ENCODE measurements around the gene MYO1G. TPM values are rescaled to one million over a fixed set of nuclear protein-coding genes. Genes with fewer than 3 reads are reported as not detected.

Gene MYO1G
- total and polyA plus RNA-seq, 7 experiments from 2014 or later, result 29.2 to 385 (median 76.0) TPM

DNA sequence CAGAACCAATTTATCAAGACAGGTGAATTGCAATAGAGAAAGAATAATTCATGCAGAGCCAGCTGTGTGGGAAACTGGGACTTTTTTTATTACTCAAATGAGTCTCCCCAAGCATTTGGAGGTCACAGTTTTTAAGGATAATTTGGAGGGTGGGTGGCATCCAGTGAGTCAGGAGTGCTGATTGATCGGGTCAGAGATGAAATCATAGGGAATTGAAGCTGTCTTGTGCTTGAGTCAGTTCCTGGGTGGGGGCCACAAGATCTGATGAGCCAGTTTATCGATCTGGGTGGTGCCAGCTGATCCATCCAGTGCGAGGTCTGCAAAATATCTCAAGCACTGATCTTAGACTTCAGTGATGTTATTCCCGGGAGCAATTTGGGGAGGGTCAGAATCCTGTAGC lies 9.9 kb upstream of the MYO1G start:
- ChIA-PET POLR2A (interaction anchor here (1.3 to 19.9 kb wide), 3 partner anchors 8 to 11 kb away, joined by 3 to 309 read pairs (median 6); partner anchors contain the start of genes CCM2 and MYO1G), CTCF (interaction anchor here (0.6 kb wide), 1 partner anchor 45 kb away, joined by 3 read pairs; no protein-coding TSS in a partner anchor)
- Histone ChIP-seq H3K27me3 (ENCODE audit: control insufficient read depth in 2 of 2, insufficient read depth in 2 of 2, low read length in 2 of 2) (no peaks in the 10 kb centered on the region), H3K4me3 (ENCODE audit: low read length) (no peak overlapping the region), H3K27ac (ENCODE audit: low read depth, low read length) (no peak overlapping the region), H3K36me3 (ENCODE audit: control insufficient read depth in 2 of 3, insufficient read depth in 3 of 3, low read length in 3 of 3) (peaks cover 7 to 18% (median 12%) of the 10 kb centered on the region in 3 experiments), H3K4me1 (ENCODE audit: control insufficient read depth in 2 of 2, insufficient read depth in 2 of 2, low read length in 2 of 2) (peaks cover 25 to 28% of the 10 kb centered on the region in 2 donors), H3K9me3 (ENCODE audit: control insufficient read depth in 2 of 3, low read length in 3 of 3) (no peaks in the 10 kb centered on the region)
- peaks cover 24 to 52% (median 41%) of the 10 kb centered on the region in 7 donors for H3K4me1 Mint-ChIP-seq
- H3K27me3 Mint-ChIP-seq, result no peaks in the 10 kb centered on the region
- peak overlapping the region in 2 of 10 donors; percentile 4 to 45 for H3K4me3 Mint-ChIP-seq
- intact Hi-C loops (cut with micrococcal nuclease), result no loop called here
- DNase-seq (no peak), ATAC-seq (no peak)
- H3K9me3 Mint-ChIP-seq, result no peaks in the 10 kb centered on the region
- peaks cover 5 to 26% (median 25%) of the 10 kb centered on the region in 5 donors for H3K36me3 Mint-ChIP-seq
- peak overlapping the region in 3 of 9 donors; percentile 15 to 78 (median 49) for H3K27ac Mint-ChIP-seq

DNA sequence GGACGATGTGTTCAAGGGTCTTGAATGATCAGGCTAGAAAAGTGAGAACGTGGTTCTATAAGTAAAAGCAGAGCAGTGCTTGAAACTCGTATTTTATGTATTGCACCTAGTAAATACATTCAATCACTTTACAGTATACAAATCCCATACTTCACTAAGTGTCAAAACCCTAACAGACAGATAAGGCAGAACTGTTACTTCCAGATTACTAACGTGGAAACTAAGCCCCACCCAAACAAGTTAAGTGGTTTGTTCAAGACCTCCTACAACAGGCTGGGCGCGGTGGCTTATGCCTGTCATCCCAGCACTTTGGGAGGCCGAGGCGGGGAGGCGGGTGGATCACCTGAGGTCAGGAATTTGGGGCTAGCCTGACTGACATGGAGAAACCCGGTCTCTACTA lies 9.2 kb upstream of the MYO1G start:
- no peak for ATAC-seq
- no peaks in the 10 kb centered on the region for H3K9me3 Mint-ChIP-seq
- peaks cover 5 to 33% (median 30%) of the 10 kb centered on the region in 5 donors for H3K36me3 Mint-ChIP-seq
- H3K4me1 Mint-ChIP-seq, result peaks cover 24 to 58% (median 46%) of the 10 kb centered on the region in 7 donors
- Histone ChIP-seq H3K36me3 (ENCODE audit: control insufficient read depth in 2 of 3, insufficient read depth in 3 of 3, low read length in 3 of 3) (peaks cover 11 to 25% (median 19%) of the 10 kb centered on the region in 3 experiments), H3K9me3 (ENCODE audit: control insufficient read depth in 2 of 3, low read length in 3 of 3) (no peaks in the 10 kb centered on the region), H3K4me3 (ENCODE audit: low read length) (no peak overlapping the region), H3K4me1 (ENCODE audit: control insufficient read depth in 2 of 2, insufficient read depth in 2 of 2, low read length in 2 of 2) (peaks cover 25 to 28% of the 10 kb centered on the region in 2 donors), H3K27ac (ENCODE audit: low read depth, low read length) (no peak overlapping the region), H3K27me3 (ENCODE audit: control insufficient read depth in 2 of 2, insufficient read depth in 2 of 2, low read length in 2 of 2) (no peaks in the 10 kb centered on the region)
- POLR2A ChIA-PET, result interaction anchor here (1.4 to 19.9 kb wide), 2 partner anchors 10 to 12 kb away, joined by 6 to 309 read pairs; partner anchors contain the start of gene CCM2
- intact Hi-C loops (cut with micrococcal nuclease), result loop anchor here in 1 of 2 donors (2.0 kb wide), 1 partner anchor 497 kb away; the partner anchor contains the start of gene NUDCD3
- no peaks in the 10 kb centered on the region for H3K27me3 Mint-ChIP-seq
- CTCF ChIA-PET, result interaction anchor here (0.7 to 1.1 kb wide), 2 partner anchors 10 to 15 kb away, joined by 3 to 4 read pairs; no protein-coding TSS in a partner anchor
- H3K4me3 Mint-ChIP-seq, result peak overlapping the region in 7 of 10 donors; percentile 41 to 100 (median 96)
- peak overlapping the region; percentile 41 to 99 (median 97) for H3K27ac Mint-ChIP-seq
- no peak for DNase-seq

DNA sequence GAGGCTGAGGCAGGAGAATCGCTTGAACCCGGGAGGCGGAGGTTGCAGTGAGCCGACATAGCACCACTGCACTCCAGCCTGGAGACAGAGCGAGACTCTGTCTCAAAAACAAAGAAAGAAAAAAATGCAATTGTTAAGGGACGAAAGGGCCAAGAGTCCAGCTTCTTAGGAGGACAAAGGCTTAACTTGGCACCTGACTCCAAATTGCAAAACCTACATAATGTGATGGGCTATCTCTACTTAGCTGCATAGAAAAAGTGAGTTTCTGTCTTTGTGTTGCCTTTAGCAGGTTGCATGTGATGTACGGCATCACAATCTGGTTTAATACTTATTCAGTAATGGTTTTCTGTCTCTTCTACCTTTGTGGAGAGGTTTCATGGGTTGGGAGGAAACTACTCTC lies 8.6 kb upstream of the MYO1G start:
- no peak for DNase-seq
- Histone ChIP-seq H3K4me1 (ENCODE audit: control insufficient read depth in 2 of 2, insufficient read depth in 2 of 2, low read length in 2 of 2) (peaks cover 25 to 28% of the 10 kb centered on the region in 2 donors), H3K9me3 (ENCODE audit: control insufficient read depth in 2 of 3, low read length in 3 of 3) (no peaks in the 10 kb centered on the region), H3K36me3 (ENCODE audit: control insufficient read depth in 2 of 3, insufficient read depth in 3 of 3, low read length in 3 of 3) (peaks cover 15 to 30% (median 24%) of the 10 kb centered on the region in 3 experiments), H3K27ac (ENCODE audit: low read depth, low read length) (peak overlapping the region; percentile 97), H3K4me3 (ENCODE audit: low read length) (no peak overlapping the region), H3K27me3 (ENCODE audit: control insufficient read depth in 2 of 2, insufficient read depth in 2 of 2, low read length in 2 of 2) (no peaks in the 10 kb centered on the region)
- H3K27ac Mint-ChIP-seq, result peak overlapping the region; percentile 41 to 99 (median 98)
- H3K4me1 Mint-ChIP-seq, result peaks cover 24 to 62% (median 49%) of the 10 kb centered on the region in 7 donors
- no peak for ATAC-seq
- peaks cover 5 to 36% (median 33%) of the 10 kb centered on the region in 5 donors for H3K36me3 Mint-ChIP-seq
- peak overlapping the region; percentile 94 to 100 (median 97) for H3K4me3 Mint-ChIP-seq
- intact Hi-C loops (cut with micrococcal nuclease), result loop anchor here in 1 of 2 donors (2.0 kb wide), 1 partner anchor 497 kb away; the partner anchor contains the start of gene NUDCD3
- ChIA-PET POLR2A (interaction anchor here (1.4 to 19.9 kb wide), 2 partner anchors 10 to 13 kb away, joined by 6 to 309 read pairs; partner anchors contain the start of gene CCM2), CTCF (interaction anchor here (0.7 to 1.1 kb wide), 3 partner anchors 10 to 14 kb away, joined by 3 to 4 read pairs (median 4); partner anchors contain the start of gene CCM2)
- no peaks in the 10 kb centered on the region for H3K27me3 Mint-ChIP-seq
- H3K9me3 Mint-ChIP-seq, result no peaks in the 10 kb centered on the region

DNA sequence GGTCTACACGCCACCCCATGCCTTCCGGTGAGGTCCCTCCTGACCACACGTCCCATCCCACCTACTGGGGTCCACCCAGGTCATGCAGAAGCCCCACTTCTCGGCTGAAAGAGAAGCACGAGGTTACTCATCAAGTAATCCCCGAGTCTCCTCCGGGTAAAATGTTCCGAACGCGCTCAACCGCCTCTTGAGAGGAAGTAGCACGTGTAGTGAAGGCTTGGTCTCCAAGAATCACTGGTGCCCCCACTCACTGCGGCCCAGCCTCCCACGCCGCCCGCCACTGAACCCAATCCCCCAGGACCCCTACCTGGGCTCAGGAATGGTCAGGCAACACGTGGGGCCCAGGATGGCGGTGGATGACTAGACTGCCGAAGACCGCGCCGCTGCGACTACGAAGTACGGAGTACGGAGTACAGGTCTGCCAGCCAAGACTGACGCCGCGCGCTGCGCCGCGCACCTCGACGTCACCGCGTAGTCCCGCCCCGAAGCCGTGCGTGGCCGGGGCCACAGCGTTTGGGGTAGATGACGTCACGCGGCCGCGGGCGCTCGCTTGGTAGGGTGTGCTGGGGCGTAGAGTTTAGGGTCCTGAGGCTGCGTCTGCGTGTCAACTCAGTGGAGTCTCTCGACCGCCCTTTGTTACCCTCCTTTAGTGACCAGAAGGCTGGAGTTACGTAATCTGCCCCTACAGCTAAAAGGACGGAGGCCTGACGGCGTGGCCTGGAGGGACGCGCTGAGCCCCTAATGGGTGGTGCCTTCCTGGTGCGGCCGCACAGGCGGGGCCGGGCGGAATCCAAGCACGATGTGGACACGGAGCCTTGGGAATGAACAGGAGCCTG lies 7.6 kb upstream of the MYO1G start:
- peak overlapping the region; percentile 92 for H3K4me3 ChIP-seq (ENCODE audit: low read length)
- peaks cover 15 to 32% (median 24%) of the 10 kb centered on the region in 3 experiments for H3K36me3 ChIP-seq (ENCODE audit: control insufficient read depth in 2 of 3, insufficient read depth in 3 of 3, low read length in 3 of 3)
- ChIA-PET POLR2A (interaction anchor here (0.5 to 19.9 kb wide), 12 partner anchors 9 to 124 kb away, joined by 3 to 309 read pairs (median 4); partner anchors contain the start of gene CCM2), CTCF (interaction anchor here (0.8 to 1.4 kb wide), 4 partner anchors 12 to 16 kb away, joined by 3 to 7 read pairs (median 4); no protein-coding TSS in a partner anchor)
- Mint-ChIP-seq H3K4me1 (peaks cover 24 to 66% (median 56%) of the 10 kb centered on the region in 7 donors), H3K9me3 (no peaks in the 10 kb centered on the region), H3K27me3 (no peaks in the 10 kb centered on the region), H3K36me3 (peaks cover 5 to 39% (median 30%) of the 10 kb centered on the region in 5 donors), H3K27ac (peak overlapping the region; percentile 97 to 99 (median 98)), H3K4me3 (peak overlapping the region; percentile 94 to 100 (median 97))
- H3K27ac ChIP-seq (ENCODE audit: low read depth, low read length), result peak overlapping the region; percentile 97
- intact Hi-C loops (cut with micrococcal nuclease), result loop anchor here (1.0 to 2.0 kb wide), 8 partner anchors 8 to 496 kb away; partner anchors contain the start of genes NUDCD3 (in 1 of the 2), PPIA (in 1 of the 2) and TBRG4 (in 1 of the 2)
- peaks cover 25 to 33% of the 10 kb centered on the region in 2 donors for H3K4me1 ChIP-seq (ENCODE audit: control insufficient read depth in 2 of 2, insufficient read depth in 2 of 2, low read length in 2 of 2)
- no peaks in the 10 kb centered on the region for H3K9me3 ChIP-seq (ENCODE audit: control insufficient read depth in 2 of 3, low read length in 3 of 3)
- no peaks in the 10 kb centered on the region for H3K27me3 ChIP-seq (ENCODE audit: control insufficient read depth in 2 of 2, insufficient read depth in 2 of 2, low read length in 2 of 2)
- DNase-seq (peak; percentile 93 to 97 (median 96)), ATAC-seq (peak; percentile 98)

DNA sequence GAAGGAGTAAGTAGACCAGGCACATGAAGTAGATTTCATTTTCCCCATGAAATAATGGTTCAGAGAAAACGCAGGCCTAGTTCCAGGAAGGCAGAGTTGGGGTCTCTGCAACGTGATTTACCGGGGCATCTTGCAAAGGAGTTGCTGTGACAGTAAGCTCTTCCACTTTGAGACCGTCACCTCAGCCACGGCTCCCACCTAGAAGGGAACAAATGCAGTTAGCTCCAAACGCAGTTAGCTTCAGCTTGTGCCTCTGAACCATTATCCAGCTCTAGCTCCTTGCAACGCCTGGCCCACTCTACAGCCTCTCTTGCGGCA lies 7.0 kb upstream of the MYO1G start:
- ChIA-PET CTCF (interaction anchor here (0.8 to 1.6 kb wide), 5 partner anchors 12 to 17 kb away, joined by 3 to 7 read pairs (median 4); no protein-coding TSS in a partner anchor), POLR2A (interaction anchor here (0.6 to 19.9 kb wide), 9 partner anchors 9 to 125 kb away, joined by 3 to 309 read pairs (median 4); partner anchors contain the start of gene CCM2)
- peaks cover 5 to 39% (median 30%) of the 10 kb centered on the region in 5 donors for H3K36me3 Mint-ChIP-seq
- peaks cover 29 to 71% (median 62%) of the 10 kb centered on the region in 7 donors for H3K4me1 Mint-ChIP-seq
- Histone ChIP-seq H3K36me3 (ENCODE audit: control insufficient read depth in 2 of 3, insufficient read depth in 3 of 3, low read length in 3 of 3) (peaks cover 15 to 32% (median 24%) of the 10 kb centered on the region in 3 experiments), H3K4me3 (ENCODE audit: low read length) (peak overlapping the region; percentile 92), H3K27me3 (ENCODE audit: control insufficient read depth in 2 of 2, insufficient read depth in 2 of 2, low read length in 2 of 2) (no peaks in the 10 kb centered on the region), H3K4me1 (ENCODE audit: control insufficient read depth in 2 of 2, insufficient read depth in 2 of 2, low read length in 2 of 2) (peaks cover 29 to 39% of the 10 kb centered on the region in 2 donors), H3K9me3 (ENCODE audit: control insufficient read depth in 2 of 3, low read length in 3 of 3) (no peaks in the 10 kb centered on the region), H3K27ac (ENCODE audit: low read depth, low read length) (peak overlapping the region; percentile 97)
- H3K27ac Mint-ChIP-seq, result peak overlapping the region; percentile 97 to 99 (median 98)
- DNase-seq (no peak), ATAC-seq (peak; percentile 44)
- peak overlapping the region; percentile 94 to 100 (median 97) for H3K4me3 Mint-ChIP-seq
- intact Hi-C loops (cut with micrococcal nuclease), result loop anchor here (1.0 to 2.0 kb wide), 8 partner anchors 8 to 495 kb away; partner anchors contain the start of genes NUDCD3 (in 1 of the 2), PPIA (in 1 of the 2) and TBRG4 (in 1 of the 2)
- no peaks in the 10 kb centered on the region for H3K27me3 Mint-ChIP-seq
- no peaks in the 10 kb centered on the region for H3K9me3 Mint-ChIP-seq

Measured in naive thymus-derived CD4-positive, alpha-beta T cell (primary cell).